GM23338 (cell line): ENCODE results near the gene APH1B. TPM values are rescaled to one million over a fixed set of nuclear protein-coding genes. Genes with fewer than 3 reads are reported as not detected.

ENCODE experiments used
- ATAC-seq: fragments of 200-7000 bp; cut with Tn5 transposase; 3 replicates; pipeline ENCODE4 v1.9.1; 2020
- DNase-seq: peaks from one replicate; pipeline ENCODE4 v3.0.0-alpha.2; 2015; ENCODE audit warnings: low spot score
- H2AFZ ChIP-seq: fragments of 200-600 bp; sonication (generic); 2 replicates; pipeline ENCODE4 v1.8.0; 2016; ENCODE audit warnings: antibody characterized with exemption, mild to moderate bottlenecking, moderate library complexity
- H3F3A ChIP-seq: fragments of 200-600 bp; sonication (generic); replicated peaks from 2 replicates; pipeline ENCODE4 v1.8.0; 2017; ENCODE audit warnings: antibody characterized with exemption, mixed run types, low read depth
- H3K27ac ChIP-seq: fragments of 200-600 bp; sonication (generic); 2 replicates; pipeline ENCODE4 v1.6.1; 2016; ENCODE audit warnings: low read depth
- H3K27me3 ChIP-seq: fragments of 200-600 bp; sonication (generic); 2 replicates; pipeline ENCODE4 v1.8.0; 2016; ENCODE audit warnings: mild to moderate bottlenecking, mixed run types, moderate library complexity; ENCODE audit not compliant: insufficient read depth
- H3K36me3 ChIP-seq: fragments of 200-600 bp; sonication (generic); 2 replicates; pipeline ENCODE4 v1.8.0; 2016; ENCODE audit warnings: mild to moderate bottlenecking; ENCODE audit not compliant: insufficient read depth
- H3K4me1 ChIP-seq: fragments of 200-600 bp; sonication (generic); 2 replicates; pipeline ENCODE4 v1.8.0; 2016; ENCODE audit warnings: mild to moderate bottlenecking, moderate library complexity; ENCODE audit not compliant: insufficient read depth
- H3K4me2 ChIP-seq: fragments of 200-600 bp; sonication (generic); 2 replicates; pipeline ENCODE4 v1.7.1; 2017; ENCODE audit warnings: mixed run types
- H3K4me3 ChIP-seq: fragments of 200-600 bp; sonication (generic); 2 replicates; pipeline ENCODE4 v1.6.1; 2016; ENCODE audit warnings: mixed run types
- H3K79me2 ChIP-seq: fragments of 200-600 bp; sonication (generic); replicated peaks from 2 replicates; pipeline ENCODE4 v1.8.0; 2017; ENCODE audit warnings: mild to moderate bottlenecking; ENCODE audit not compliant: insufficient read depth
- H3K9me2 ChIP-seq: fragments of 200-600 bp; sonication (generic); 2 replicates; pipeline ENCODE4 v1.8.0; 2017; ENCODE audit not compliant: insufficient read depth
- H4K20me1 ChIP-seq: fragments of 200-600 bp; sonication (generic); replicated peaks from 2 replicates; pipeline ENCODE4 v1.8.0; 2017; ENCODE audit warnings: mild to moderate bottlenecking; ENCODE audit not compliant: insufficient read depth
- H3K27ac Mint-ChIP-seq: 2 replicates; pipeline ENCODE4 v1.8.0; 2020; ENCODE audit warnings: inconsistent platforms, mild to moderate bottlenecking, moderate library complexity, mixed read lengths
- H3K27me3 Mint-ChIP-seq: 3 replicates; pipeline ENCODE4 v1.8.0; 2022; ENCODE audit warnings: low read depth, mild to moderate bottlenecking, moderate library complexity, mixed read lengths, inconsistent platforms; ENCODE audit not compliant: insufficient read depth, poor library complexity
- H3K36me3 Mint-ChIP-seq: 3 replicates; pipeline ENCODE4 v1.8.0; 2021; ENCODE audit warnings: low read depth, mild to moderate bottlenecking, inconsistent platforms, moderate library complexity, mixed read lengths
- H3K4me1 Mint-ChIP-seq: 3 replicates; pipeline ENCODE4 v1.8.0; 2020; ENCODE audit warnings: mild to moderate bottlenecking, inconsistent platforms, mixed read lengths
- H3K4me3 Mint-ChIP-seq: 3 replicates; pipeline ENCODE4 v1.8.0; 2021; ENCODE audit warnings: moderate library complexity, mild to moderate bottlenecking, inconsistent platforms, mixed read lengths
- H3K9me3 Mint-ChIP-seq: 3 replicates; pipeline ENCODE4 v1.8.0; 2020; ENCODE audit warnings: moderate library complexity, mild to moderate bottlenecking, inconsistent platforms, mixed read lengths
- CREB1 ChIP-seq: fragments of 250-450 bp; sonication (Bioruptor Pico); IDR thresholded peaks from 2 replicates; pipeline ENCODE4 v1.5.0; 2020; ENCODE audit warnings: low read depth, mild to moderate bottlenecking, moderate library complexity
- EZH2 ChIP-seq: fragments of 200-600 bp; sonication (generic); IDR thresholded peaks from one replicate; pipeline ENCODE4 v1.8.0; 2017; ENCODE audit warnings: antibody characterized with exemption, mild to moderate bottlenecking, low read depth; ENCODE audit not compliant: unreplicated experiment
- EZH2phosphoT487 ChIP-seq: fragments of 200-600 bp; sonication (generic); IDR thresholded peaks from one replicate; pipeline ENCODE4 v1.8.1; 2018; ENCODE audit warnings: antibody characterized with exemption; ENCODE audit not compliant: unreplicated experiment
- JUNB ChIP-seq: IDR thresholded peaks from one replicate; pipeline ENCODE4 v1.6.1; 2016; ENCODE audit warnings: antibody characterized with exemption; ENCODE audit not compliant: unreplicated experiment
- NANOG ChIP-seq: IDR thresholded peaks from 2 replicates; pipeline ENCODE4 v1.6.1; 2016; ENCODE audit warnings: antibody characterized with exemption, borderline replicate concordance
- STAT1 ChIP-seq: IDR thresholded peaks from one replicate; pipeline ENCODE4 v1.6.1; 2016; ENCODE audit warnings: antibody characterized with exemption; ENCODE audit not compliant: unreplicated experiment
- ZNF114 ChIP-seq: fragments of 250-450 bp; sonication (Bioruptor Pico); IDR thresholded peaks from 2 replicates; pipeline ENCODE4 v1.5.0; 2020; ENCODE audit warnings: mild to moderate bottlenecking, moderate library complexity
- polyA plus RNA-seq: library from polyadenylated mRNA; unstranded; fragments of >200 nt; fragmentation: Nextera tagmentation; extraction: Ambion mirVana; gene quantifications from 2 replicates; pipeline ENCODE4 v1.2.1, GENCODE V29; 2016
- total RNA-seq: library from RNA; depleted of rRNA; stranded (reverse); fragments of >200 nt; shearing (Covaris generic); gene quantifications from 2 replicates; pipeline ENCODE4 v1.2.3, GENCODE V29; 2014
- TF ChIP-seq, protein P1 (sequence below): IDR thresholded peaks from one replicate; pipeline ENCODE4 v1.6.1; 2018; ENCODE audit warnings: antibody characterized with exemption; ENCODE audit not compliant: unreplicated experiment
- TF ChIP-seq, protein P2 (sequence below): IDR thresholded peaks from 2 replicates; pipeline ENCODE4 v1.6.1; 2016; ENCODE audit warnings: antibody characterized with exemption
- TF ChIP-seq, protein P3 (sequence below): fragments of 250-450 bp; sonication (Bioruptor Pico); IDR thresholded peaks from 2 replicates; pipeline ENCODE4 v1.5.0; 2020; ENCODE audit warnings: mild to moderate bottlenecking, moderate library complexity

Gene APH1B
- total and polyA plus RNA-seq, 2 experiments from 2014 or later, result 14.3 to 24.4 TPM

GRCh38 chr15:63354821-63355650, 77.6 kb downstream of the APH1B start:
- no peaks in the 10 kb centered on the region for H3K4me1 ChIP-seq
- no peaks in the 10 kb centered on the region for H3K9me2 ChIP-seq
- H3K27me3 ChIP-seq, result no peaks in the 10 kb centered on the region
- H3K27ac ChIP-seq, result no peak overlapping the region
- no peaks in the 10 kb centered on the region for H3F3A ChIP-seq
- no peak for DNase-seq
- peaks cover 2% of the 10 kb centered on the region for H3K27me3 Mint-ChIP-seq
- H3K79me2 ChIP-seq, result no peaks in the 10 kb centered on the region
- no peak overlapping the region for H3K4me3 ChIP-seq
- no peaks in the 10 kb centered on the region for H3K36me3 ChIP-seq
- H3K9me3 Mint-ChIP-seq, result no peaks in the 10 kb centered on the region
- H3K36me3 Mint-ChIP-seq, result no peaks in the 10 kb centered on the region
- no peak overlapping the region; the same call in 2 of the 3 replicates for H3K4me3 Mint-ChIP-seq
- peak overlapping the region; percentile 31; the same call in 1 of the 2 replicates for H3K27ac Mint-ChIP-seq
- no peak for ATAC-seq
- TF ChIP-seq EZH2, result no peak
- TF ChIP-seq, protein P1, sequence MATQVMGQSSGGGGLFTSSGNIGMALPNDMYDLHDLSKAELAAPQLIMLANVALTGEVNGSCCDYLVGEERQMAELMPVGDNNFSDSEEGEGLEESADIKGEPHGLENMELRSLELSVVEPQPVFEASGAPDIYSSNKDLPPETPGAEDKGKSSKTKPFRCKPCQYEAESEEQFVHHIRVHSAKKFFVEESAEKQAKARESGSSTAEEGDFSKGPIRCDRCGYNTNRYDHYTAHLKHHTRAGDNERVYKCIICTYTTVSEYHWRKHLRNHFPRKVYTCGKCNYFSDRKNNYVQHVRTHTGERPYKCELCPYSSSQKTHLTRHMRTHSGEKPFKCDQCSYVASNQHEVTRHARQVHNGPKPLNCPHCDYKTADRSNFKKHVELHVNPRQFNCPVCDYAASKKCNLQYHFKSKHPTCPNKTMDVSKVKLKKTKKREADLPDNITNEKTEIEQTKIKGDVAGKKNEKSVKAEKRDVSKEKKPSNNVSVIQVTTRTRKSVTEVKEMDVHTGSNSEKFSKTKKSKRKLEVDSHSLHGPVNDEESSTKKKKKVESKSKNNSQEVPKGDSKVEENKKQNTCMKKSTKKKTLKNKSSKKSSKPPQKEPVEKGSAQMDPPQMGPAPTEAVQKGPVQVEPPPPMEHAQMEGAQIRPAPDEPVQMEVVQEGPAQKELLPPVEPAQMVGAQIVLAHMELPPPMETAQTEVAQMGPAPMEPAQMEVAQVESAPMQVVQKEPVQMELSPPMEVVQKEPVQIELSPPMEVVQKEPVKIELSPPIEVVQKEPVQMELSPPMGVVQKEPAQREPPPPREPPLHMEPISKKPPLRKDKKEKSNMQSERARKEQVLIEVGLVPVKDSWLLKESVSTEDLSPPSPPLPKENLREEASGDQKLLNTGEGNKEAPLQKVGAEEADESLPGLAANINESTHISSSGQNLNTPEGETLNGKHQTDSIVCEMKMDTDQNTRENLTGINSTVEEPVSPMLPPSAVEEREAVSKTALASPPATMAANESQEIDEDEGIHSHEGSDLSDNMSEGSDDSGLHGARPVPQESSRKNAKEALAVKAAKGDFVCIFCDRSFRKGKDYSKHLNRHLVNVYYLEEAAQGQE, result no peak
- no peak for TF ChIP-seq CREB1 (CRISPR knock-in tag)
- TF ChIP-seq NANOG, result no peak
- no peak for TF ChIP-seq EZH2phosphoT487
- no peak for TF ChIP-seq JUNB
- no peak overlapping the region for H3K4me2 ChIP-seq
- H4K20me1 ChIP-seq, result no peaks in the 10 kb centered on the region
- no peak overlapping the region for H2AFZ ChIP-seq
- peaks cover 7% of the 10 kb centered on the region for H3K4me1 Mint-ChIP-seq

- H3K27me3 Mint-ChIP-seq, result peaks cover 2% of the 10 kb centered on the region
- Histone ChIP-seq H3K27me3 (no peaks in the 10 kb centered on the region), H3K9me2 (no peaks in the 10 kb centered on the region), H3K79me2 (no peaks in the 10 kb centered on the region), H2AFZ (no peak overlapping the region), H3K4me2 (no peak overlapping the region), H3F3A (no peaks in the 10 kb centered on the region), H4K20me1 (no peaks in the 10 kb centered on the region), H3K27ac (no peak overlapping the region), H3K4me1 (peaks cover 4% of the 10 kb centered on the region), H3K36me3 (no peaks in the 10 kb centered on the region), H3K4me3 (no peak overlapping the region)
- H3K9me3 Mint-ChIP-seq, result peaks cover 3% of the 10 kb centered on the region; the same call in 1 of the 3 replicates
- H3K4me1 Mint-ChIP-seq, result peaks cover 14% of the 10 kb centered on the region
- no peak for DNase-seq
- no peak for ATAC-seq
- no peaks in the 10 kb centered on the region for H3K36me3 Mint-ChIP-seq
- H3K4me3 Mint-ChIP-seq, result no peak overlapping the region
- no peak overlapping the region for H3K27ac Mint-ChIP-seq
- TF ChIP-seq NANOG (no peak), ZNF114 (CRISPR knock-in tag) (no peak), EZH2 (no peak), STAT1 (no peak)
- TF ChIP-seq, protein P2, sequence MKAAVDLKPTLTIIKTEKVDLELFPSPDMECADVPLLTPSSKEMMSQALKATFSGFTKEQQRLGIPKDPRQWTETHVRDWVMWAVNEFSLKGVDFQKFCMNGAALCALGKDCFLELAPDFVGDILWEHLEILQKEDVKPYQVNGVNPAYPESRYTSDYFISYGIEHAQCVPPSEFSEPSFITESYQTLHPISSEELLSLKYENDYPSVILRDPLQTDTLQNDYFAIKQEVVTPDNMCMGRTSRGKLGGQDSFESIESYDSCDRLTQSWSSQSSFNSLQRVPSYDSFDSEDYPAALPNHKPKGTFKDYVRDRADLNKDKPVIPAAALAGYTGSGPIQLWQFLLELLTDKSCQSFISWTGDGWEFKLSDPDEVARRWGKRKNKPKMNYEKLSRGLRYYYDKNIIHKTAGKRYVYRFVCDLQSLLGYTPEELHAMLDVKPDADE, result no peak
- TF ChIP-seq, protein P3, sequence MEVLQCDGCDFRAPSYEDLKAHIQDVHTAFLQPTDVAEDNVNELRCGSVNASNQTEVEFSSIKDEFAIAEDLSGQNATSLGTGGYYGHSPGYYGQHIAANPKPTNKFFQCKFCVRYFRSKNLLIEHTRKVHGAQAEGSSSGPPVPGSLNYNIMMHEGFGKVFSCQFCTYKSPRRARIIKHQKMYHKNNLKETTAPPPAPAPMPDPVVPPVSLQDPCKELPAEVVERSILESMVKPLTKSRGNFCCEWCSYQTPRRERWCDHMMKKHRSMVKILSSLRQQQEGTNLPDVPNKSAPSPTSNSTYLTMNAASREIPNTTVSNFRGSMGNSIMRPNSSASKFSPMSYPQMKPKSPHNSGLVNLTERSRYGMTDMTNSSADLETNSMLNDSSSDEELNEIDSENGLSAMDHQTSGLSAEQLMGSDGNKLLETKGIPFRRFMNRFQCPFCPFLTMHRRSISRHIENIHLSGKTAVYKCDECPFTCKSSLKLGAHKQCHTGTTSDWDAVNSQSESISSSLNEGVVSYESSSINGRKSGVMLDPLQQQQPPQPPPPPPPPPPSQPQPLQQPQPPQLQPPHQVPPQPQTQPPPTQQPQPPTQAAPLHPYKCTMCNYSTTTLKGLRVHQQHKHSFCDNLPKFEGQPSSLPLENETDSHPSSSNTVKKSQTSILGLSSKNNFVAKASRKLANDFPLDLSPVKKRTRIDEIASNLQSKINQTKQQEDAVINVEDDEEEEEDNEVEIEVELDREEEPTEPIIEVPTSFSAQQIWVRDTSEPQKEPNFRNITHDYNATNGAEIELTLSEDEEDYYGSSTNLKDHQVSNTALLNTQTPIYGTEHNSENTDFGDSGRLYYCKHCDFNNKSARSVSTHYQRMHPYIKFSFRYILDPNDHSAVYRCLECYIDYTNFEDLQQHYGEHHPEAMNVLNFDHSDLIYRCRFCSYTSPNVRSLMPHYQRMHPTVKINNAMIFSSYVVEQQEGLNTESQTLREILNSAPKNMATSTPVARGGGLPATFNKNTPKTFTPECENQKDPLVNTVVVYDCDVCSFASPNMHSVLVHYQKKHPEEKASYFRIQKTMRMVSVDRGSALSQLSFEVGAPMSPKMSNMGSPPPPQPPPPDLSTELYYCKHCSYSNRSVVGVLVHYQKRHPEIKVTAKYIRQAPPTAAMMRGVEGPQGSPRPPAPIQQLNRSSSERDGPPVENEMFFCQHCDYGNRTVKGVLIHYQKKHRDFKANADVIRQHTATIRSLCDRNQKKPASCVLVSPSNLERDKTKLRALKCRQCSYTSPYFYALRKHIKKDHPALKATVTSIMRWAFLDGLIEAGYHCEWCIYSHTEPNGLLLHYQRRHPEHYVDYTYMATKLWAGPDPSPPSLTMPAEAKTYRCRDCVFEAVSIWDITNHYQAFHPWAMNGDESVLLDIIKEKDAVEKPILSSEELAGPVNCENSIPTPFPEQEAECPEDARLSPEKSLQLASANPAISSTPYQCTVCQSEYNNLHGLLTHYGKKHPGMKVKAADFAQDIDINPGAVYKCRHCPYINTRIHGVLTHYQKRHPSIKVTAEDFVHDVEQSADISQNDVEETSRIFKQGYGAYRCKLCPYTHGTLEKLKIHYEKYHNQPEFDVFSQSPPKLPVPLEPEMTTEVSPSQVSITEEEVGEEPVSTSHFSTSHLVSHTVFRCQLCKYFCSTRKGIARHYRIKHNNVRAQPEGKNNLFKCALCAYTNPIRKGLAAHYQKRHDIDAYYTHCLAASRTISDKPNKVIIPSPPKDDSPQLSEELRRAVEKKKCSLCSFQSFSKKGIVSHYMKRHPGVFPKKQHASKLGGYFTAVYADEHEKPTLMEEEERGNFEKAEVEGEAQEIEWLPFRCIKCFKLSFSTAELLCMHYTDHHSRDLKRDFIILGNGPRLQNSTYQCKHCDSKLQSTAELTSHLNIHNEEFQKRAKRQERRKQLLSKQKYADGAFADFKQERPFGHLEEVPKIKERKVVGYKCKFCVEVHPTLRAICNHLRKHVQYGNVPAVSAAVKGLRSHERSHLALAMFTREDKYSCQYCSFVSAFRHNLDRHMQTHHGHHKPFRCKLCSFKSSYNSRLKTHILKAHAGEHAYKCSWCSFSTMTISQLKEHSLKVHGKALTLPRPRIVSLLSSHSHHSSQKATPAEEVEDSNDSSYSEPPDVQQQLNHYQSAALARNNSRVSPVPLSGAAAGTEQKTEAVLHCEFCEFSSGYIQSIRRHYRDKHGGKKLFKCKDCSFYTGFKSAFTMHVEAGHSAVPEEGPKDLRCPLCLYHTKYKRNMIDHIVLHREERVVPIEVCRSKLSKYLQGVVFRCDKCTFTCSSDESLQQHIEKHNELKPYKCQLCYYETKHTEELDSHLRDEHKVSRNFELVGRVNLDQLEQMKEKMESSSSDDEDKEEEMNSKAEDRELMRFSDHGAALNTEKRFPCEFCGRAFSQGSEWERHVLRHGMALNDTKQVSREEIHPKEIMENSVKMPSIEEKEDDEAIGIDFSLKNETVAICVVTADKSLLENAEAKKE (CRISPR knock-in tag), result no peak
These were observed 79.7 kb downstream of the APH1B start for GRCh38 chr15:63357061-63357460.
